Measurements from ENCODE around the gene TAF10. TPM values are rescaled to one million over a fixed set of nuclear protein-coding genes. Genes with fewer than 3 reads are reported as not detected.
A peak's percentile ranks its signal among the peaks of the same experiment; 100 is the strongest.

The TAF10 gene
- total and polyA plus RNA-seq, 2 of the 13 experiments (the other 11 are each of a cell fraction or from before 2014, with no cell fraction given), result 71.3 to 134 TPM

GRCh38 chr11:6654281-6655019, 42.4 kb upstream of the TAF10 start (continued):
- TF ChIP-seq ZNF281 (CRISPR knock-in tag; IDR thresholded peaks at IDR 0.05; ENCODE audit: borderline replicate concordance) (peak; percentile 75; the same call in 1 of the 2 replicates), BCL3 (CRISPR knock-in tag; IDR thresholded peaks at IDR 0.05) (no peak), SOX13 (IDR thresholded peaks at IDR 0.05) (0 out of 2 replicates have a peak, but pooled peaks have one; percentile 39), SOX13 (CRISPR knock-in tag; conservative IDR thresholded peaks at IDR 0.05 in 1 of 2, IDR thresholded peaks at IDR 0.05 in 1 of 2) (peak in 1 of 2 experiments; percentile 74; a peak in 2 of 4 replicates), RERE (CRISPR knock-in tag; IDR thresholded peaks at IDR 0.05; ENCODE audit: low read depth) (peak; percentile 90), ZNF646 (CRISPR knock-in tag; IDR thresholded peaks at IDR 0.05) (peak; percentile 43; the same call in 1 of the 2 replicates), SALL1 (CRISPR knock-in tag; IDR thresholded peaks at IDR 0.05) (peak; percentile 58), ZNF543 (CRISPR knock-in tag; IDR thresholded peaks at IDR 0.05) (no peak), HHEX (CRISPR knock-in tag; IDR thresholded peaks at IDR 0.05) (peak; percentile 95), HDAC2 (CRISPR knock-in tag; IDR thresholded peaks at IDR 0.05) (0 out of 2 replicates have a peak, but pooled peaks have one; percentile 28), KDM2A (CRISPR knock-in tag; IDR thresholded peaks at IDR 0.05; ENCODE audit: borderline replicate concordance, low read depth) (0 out of 2 replicates have a peak, but pooled peaks have one; percentile 31)

Data from HepG2 (cell line).